Measurements from ENCODE around the gene MOB2.

DNA sequence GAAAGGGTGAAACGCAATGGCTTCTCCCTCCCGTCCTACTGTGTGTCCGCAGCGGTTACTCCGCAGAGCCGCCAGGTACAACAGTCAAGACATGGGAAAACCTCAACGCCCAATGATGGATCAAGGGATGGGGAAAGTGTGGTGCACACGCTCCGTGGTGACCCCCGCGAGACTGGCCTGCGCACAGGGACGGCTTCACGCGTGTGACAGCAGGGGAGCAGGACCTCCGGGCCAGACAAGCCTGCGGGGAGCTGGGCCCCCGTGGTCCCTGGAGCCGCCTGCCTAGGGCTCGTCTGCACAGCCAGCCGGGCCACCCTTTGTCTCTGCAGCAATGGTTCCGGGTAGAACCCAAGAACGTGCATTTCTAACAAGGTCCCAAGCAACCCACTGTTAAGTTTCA is 31.7 kb upstream of the MOB2 start:
- TF ChIP-seq, protein P1, sequence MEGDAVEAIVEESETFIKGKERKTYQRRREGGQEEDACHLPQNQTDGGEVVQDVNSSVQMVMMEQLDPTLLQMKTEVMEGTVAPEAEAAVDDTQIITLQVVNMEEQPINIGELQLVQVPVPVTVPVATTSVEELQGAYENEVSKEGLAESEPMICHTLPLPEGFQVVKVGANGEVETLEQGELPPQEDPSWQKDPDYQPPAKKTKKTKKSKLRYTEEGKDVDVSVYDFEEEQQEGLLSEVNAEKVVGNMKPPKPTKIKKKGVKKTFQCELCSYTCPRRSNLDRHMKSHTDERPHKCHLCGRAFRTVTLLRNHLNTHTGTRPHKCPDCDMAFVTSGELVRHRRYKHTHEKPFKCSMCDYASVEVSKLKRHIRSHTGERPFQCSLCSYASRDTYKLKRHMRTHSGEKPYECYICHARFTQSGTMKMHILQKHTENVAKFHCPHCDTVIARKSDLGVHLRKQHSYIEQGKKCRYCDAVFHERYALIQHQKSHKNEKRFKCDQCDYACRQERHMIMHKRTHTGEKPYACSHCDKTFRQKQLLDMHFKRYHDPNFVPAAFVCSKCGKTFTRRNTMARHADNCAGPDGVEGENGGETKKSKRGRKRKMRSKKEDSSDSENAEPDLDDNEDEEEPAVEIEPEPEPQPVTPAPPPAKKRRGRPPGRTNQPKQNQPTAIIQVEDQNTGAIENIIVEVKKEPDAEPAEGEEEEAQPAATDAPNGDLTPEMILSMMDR (IDR thresholded peaks at IDR 0.05) = no peak
- TF ChIP-seq POLR2A (IDR thresholded peaks at IDR 0.05) = no peak

Measured in body of pancreas (tissue), 4 donors.